NT2/D1 (cell line): Measurements from ENCODE around the gene TUBB3.
A peak's percentile ranks its signal among the peaks of the same experiment; 100 is the strongest.

ENCODE experiments used
- DNase-seq: peaks from one replicate; pipeline ENCODE4 v3.0.0-alpha.2; 2011; ENCODE audit warnings: low read depth, low spot score
- H3K27me3 ChIP-seq: 2 replicates; pipeline ENCODE4 v1.6.0; 2011; ENCODE audit warnings: mild to moderate bottlenecking; ENCODE audit not compliant: insufficient read length, insufficient read depth
- H3K36me3 ChIP-seq: 2 replicates; pipeline ENCODE4 v1.6.1; 2011; ENCODE audit warnings: mild to moderate bottlenecking, low read length, mixed read lengths; ENCODE audit not compliant: insufficient read depth, insufficient read length
- H3K4me1 ChIP-seq: 2 replicates; pipeline ENCODE4 v1.5.1; 2011; ENCODE audit not compliant: insufficient read depth, insufficient read length
- H3K4me3 ChIP-seq: 2 replicates; pipeline ENCODE4 v1.5.1; 2011; ENCODE audit warnings: low read depth; ENCODE audit not compliant: insufficient read length
- H3K9ac ChIP-seq: 2 replicates; pipeline ENCODE4 v1.6.0; 2011; ENCODE audit warnings: low read depth; ENCODE audit not compliant: insufficient read length
- H3K9me3 ChIP-seq: 2 replicates; pipeline ENCODE4 v1.5.1; 2011; ENCODE audit warnings: mild to moderate bottlenecking, low read length; ENCODE audit not compliant: insufficient read depth
- SUZ12 ChIP-seq: IDR thresholded peaks from 2 replicates; pipeline ENCODE4 v1.6.1; 2011; ENCODE audit not compliant: insufficient read length, insufficient read depth; ENCODE audit errors: extremely low read depth
- YY1 ChIP-seq: IDR thresholded peaks from 2 replicates; pipeline ENCODE4 v1.6.1; 2011; ENCODE audit not compliant: insufficient read length, insufficient read depth
- ZNF274 ChIP-seq: IDR thresholded peaks from 2 replicates; pipeline ENCODE4 v1.6.1; 2011; ENCODE audit warnings: mild to moderate bottlenecking, low read depth, low read length

TUBB3 gene

GRCh38 chr16:89884041-89884421 is 39.1 kb upstream of the TUBB3 start:
- no peak for TF ChIP-seq YY1
- TF ChIP-seq ZNF274: no peak
- no peak for TF ChIP-seq SUZ12
- Histone ChIP-seq H3K4me3 (no peak overlapping the region), H3K36me3 (peaks cover 85% of the 10 kb centered on the region), H3K4me1 (peaks cover 2% of the 10 kb centered on the region), H3K9ac (peak overlapping the region; percentile 50), H3K9me3 (peaks cover 2% of the 10 kb centered on the region; the same call in 1 of the 2 replicates), H3K27me3 (no peaks in the 10 kb centered on the region)
- no peak for DNase-seq

DNA sequence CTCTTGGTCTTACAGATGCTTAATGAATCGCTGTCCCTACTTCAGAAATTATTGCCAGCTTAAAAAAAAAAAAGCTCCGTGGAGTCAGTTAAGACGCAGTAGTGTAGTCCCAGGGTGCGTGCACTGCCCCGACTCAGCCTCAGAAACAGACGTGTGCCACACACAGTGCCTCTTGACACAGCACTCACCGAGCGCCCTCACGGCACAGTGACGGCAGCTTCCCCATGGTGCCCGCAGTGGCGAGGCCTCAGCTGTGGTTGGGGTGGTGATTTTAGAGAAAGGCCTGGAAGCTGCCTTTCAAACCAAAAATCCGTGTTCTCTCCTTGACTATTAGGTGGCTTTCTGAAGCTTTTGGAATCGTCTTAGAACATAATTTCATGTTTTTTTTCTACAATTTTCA is 35.9 kb upstream of the TUBB3 start:
- DNase-seq: no peak
- H3K27me3 ChIP-seq: no peaks in the 10 kb centered on the region
- H3K9ac ChIP-seq: no peak overlapping the region
- peaks cover 88% of the 10 kb centered on the region for H3K36me3 ChIP-seq
- TF ChIP-seq SUZ12 (no peak), ZNF274 (no peak), YY1 (no peak)
- no peaks in the 10 kb centered on the region for H3K4me1 ChIP-seq
- no peaks in the 10 kb centered on the region for H3K9me3 ChIP-seq
- H3K4me3 ChIP-seq: no peak overlapping the region

GRCh38 chr16:89890200-89890599 is 32.9 kb upstream of the TUBB3 start:
- TF ChIP-seq SUZ12: no peak
- H3K36me3 ChIP-seq: peaks cover 84% of the 10 kb centered on the region
- no peaks in the 10 kb centered on the region for H3K9me3 ChIP-seq
- H3K9ac ChIP-seq: no peak overlapping the region
- H3K4me1 ChIP-seq: no peaks in the 10 kb centered on the region
- H3K4me3 ChIP-seq: no peak overlapping the region
- no peak for DNase-seq
- H3K27me3 ChIP-seq: no peaks in the 10 kb centered on the region

GRCh38 chr16:89890886-89891657 is 32.1 kb upstream of the TUBB3 start:
- H3K4me1 ChIP-seq: peaks cover 2% of the 10 kb centered on the region
- H3K9me3 ChIP-seq: no peaks in the 10 kb centered on the region
- no peak for TF ChIP-seq ZNF274
- no peak for TF ChIP-seq SUZ12
- TF ChIP-seq YY1: no peak
- DNase-seq: no peak
- H3K4me3 ChIP-seq: no peak overlapping the region
- no peak overlapping the region for H3K9ac ChIP-seq
- peaks cover 86% of the 10 kb centered on the region for H3K36me3 ChIP-seq
- H3K27me3 ChIP-seq: no peaks in the 10 kb centered on the region

- no peak for TF ChIP-seq ZNF274
- TF ChIP-seq YY1: no peak
- TF ChIP-seq SUZ12: no peak
- no peak overlapping the region for H3K9ac ChIP-seq
- no peak overlapping the region for H3K4me3 ChIP-seq
- no peaks in the 10 kb centered on the region for H3K27me3 ChIP-seq
- peaks cover 2% of the 10 kb centered on the region for H3K4me1 ChIP-seq
- no peaks in the 10 kb centered on the region for H3K9me3 ChIP-seq
- H3K36me3 ChIP-seq: peaks cover 91% of the 10 kb centered on the region
- no peak for DNase-seq
These were observed 31.0 kb upstream of the TUBB3 start for GRCh38 chr16:89892055-89892630.

- DNase-seq: no peak
- H3K4me1 ChIP-seq: peaks cover 2% of the 10 kb centered on the region
- no peak overlapping the region for H3K9ac ChIP-seq
- H3K9me3 ChIP-seq: no peaks in the 10 kb centered on the region
- H3K4me3 ChIP-seq: no peak overlapping the region
- H3K36me3 ChIP-seq: peaks cover 91% of the 10 kb centered on the region
- no peak for TF ChIP-seq YY1
- TF ChIP-seq ZNF274: no peak
- TF ChIP-seq SUZ12: no peak
- no peaks in the 10 kb centered on the region for H3K27me3 ChIP-seq
These were observed 30.5 kb upstream of the TUBB3 start for GRCh38 chr16:89892635-89893034.

DNA sequence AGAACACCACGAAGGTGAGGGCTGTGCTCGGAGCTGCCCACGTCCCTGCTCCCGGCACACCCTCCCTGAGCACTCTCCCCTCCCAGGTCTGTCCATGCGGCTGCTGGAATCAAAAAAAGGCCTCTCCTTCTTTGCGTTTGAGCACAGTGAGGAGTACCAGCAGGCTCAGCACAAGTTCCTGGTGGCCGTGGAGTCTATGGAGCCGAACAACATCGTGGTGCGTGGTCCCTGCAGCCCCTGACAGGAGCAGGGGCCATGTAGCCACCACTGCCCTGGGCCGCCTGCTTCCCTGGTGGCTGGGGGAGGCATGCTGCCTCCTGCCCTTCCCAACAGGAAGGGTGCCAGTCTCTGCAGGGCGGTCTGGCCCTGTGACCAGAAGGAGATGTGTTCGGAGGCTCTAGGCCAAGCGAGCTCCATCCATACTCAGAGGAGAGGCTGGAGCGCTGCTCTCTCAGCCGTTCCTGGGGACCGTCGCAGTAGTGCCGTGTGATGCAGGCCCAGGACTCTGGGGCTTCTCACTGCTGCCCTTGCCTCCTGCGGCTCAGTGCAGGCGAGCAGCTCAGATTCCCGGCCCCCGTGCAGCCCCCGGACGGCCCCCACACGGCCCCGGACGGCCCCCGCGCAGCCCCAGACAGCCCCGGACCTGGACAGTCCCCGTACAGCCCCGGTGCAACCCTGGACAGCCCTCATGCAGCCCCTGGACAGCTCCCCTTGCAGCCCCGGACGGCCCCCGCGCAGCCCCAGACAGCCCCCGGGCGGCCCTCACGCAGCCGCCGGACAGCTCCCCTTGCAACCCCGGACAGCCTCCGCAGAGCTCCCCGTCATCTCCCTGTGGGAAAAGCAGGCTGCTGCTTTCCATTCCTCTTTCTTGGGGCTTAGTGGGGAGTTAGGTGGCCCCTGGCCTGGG is 29.2 kb upstream of the TUBB3 start:
- no peak for TF ChIP-seq ZNF274
- TF ChIP-seq YY1: no peak
- TF ChIP-seq SUZ12: no peak
- Histone ChIP-seq H3K4me3 (no peak overlapping the region), H3K36me3 (peaks cover 93% of the 10 kb centered on the region), H3K4me1 (peaks cover 2% of the 10 kb centered on the region), H3K9ac (no peak overlapping the region), H3K27me3 (no peaks in the 10 kb centered on the region), H3K9me3 (no peaks in the 10 kb centered on the region)
- no peak for DNase-seq
